ENCODE results near the gene LDB2. TPM values are rescaled to one million over a fixed set of nuclear protein-coding genes. Genes with fewer than 3 reads are reported as not detected.
A peak's percentile ranks its signal among the peaks of the same experiment; 100 is the strongest.
"Not testable (repeated sequence)": the region's sequence is repeated elsewhere in the genome, so short reads cannot be mapped to it uniquely, and the experiment has no call there.

LDB2 gene
- polyA plus RNA-seq, 3 donors = not detected

DNA sequence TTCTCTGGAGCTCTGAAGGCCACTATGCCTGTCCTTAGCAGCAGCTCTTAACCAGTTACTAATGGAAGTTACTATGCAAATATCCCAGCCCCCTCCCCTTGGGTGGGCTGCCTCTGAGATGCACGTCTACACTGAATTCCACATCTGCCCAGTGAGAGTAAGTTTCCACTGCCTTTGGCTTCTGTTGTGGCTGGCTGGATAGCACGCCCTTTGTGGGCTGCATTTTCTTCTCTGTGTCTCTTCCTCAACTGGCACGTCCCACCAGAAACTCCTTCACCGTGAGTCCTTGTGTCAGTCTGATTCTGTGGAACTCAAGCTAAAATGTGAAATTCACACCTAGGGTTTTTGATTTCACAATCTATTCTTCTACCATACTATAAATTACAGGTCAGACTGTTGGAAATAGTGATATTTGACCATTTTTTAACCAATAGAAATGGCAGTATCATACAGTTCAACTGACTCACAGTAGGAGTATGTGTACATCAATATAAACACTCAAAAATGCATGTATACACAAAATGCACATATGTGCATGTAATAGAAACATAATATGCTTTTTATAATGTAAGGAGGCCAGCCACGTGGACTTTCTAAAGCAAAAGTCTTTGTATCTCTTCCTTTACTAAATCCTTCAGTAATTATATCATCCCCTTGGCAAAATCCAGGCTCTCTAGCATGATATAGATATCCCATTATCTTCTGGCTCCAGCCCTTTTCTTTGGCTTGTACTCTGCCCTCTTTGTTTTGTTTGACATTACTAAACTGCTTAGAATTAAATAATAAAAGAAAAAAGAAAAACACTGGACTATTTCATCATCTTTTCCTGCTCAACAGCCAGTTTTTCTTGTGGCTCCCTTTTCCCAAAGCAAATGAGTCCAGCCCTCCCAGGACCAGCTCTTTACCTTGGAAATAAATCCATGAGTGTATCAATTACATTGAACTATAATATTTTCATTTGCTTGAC, 33.2 kb upstream of the LDB2 start:
- intact Hi-C loops (cut with micrococcal nuclease) = no loop called here
- Histone ChIP-seq H3K4me3 (replicated peaks in 1 of 3; ENCODE audit: low read depth in 2 of 3, low read length in 3 of 3) (no peak overlapping the region), H4K20me1 (ENCODE audit: insufficient read depth, low read length) (no peaks in the 10 kb centered on the region), H3K4me2 (replicated peaks; ENCODE audit: extremely low read depth, low read length, poor library complexity, severe bottlenecking) (no peak overlapping the region), H3K9me3 (replicated peaks in 1 of 2; ENCODE audit: control insufficient read depth in 1 of 2, insufficient read depth in 1 of 2, low read length in 2 of 2) (no peaks in the 10 kb centered on the region), H3K27me3 (ENCODE audit: control insufficient read depth in 2 of 2, insufficient read depth in 2 of 2, low read length in 2 of 2) (no peaks in the 10 kb centered on the region), H3K79me2 (ENCODE audit: insufficient read depth, low read length) (no peaks in the 10 kb centered on the region), H2AFZ (ENCODE audit: insufficient read depth, low read depth, low read length, poor library complexity, severe bottlenecking) (no peak overlapping the region), H3K9ac (ENCODE audit: insufficient read depth, low read length, poor library complexity, severe bottlenecking) (no peak overlapping the region), H3K36me3 (replicated peaks in 1 of 2; ENCODE audit: control insufficient read depth in 1 of 2, insufficient read depth in 2 of 2, low read length in 2 of 2) (no peaks in the 10 kb centered on the region), H3K27ac (ENCODE audit: low read depth in 1 of 2, low read length in 2 of 2) (no peak overlapping the region), H3K4me1 (ENCODE audit: control insufficient read depth in 1 of 2, insufficient read depth in 2 of 2, low read length in 2 of 2) (no peaks in the 10 kb centered on the region)
- Mint-ChIP-seq H3K4me1 (no peaks in the 10 kb centered on the region), H3K27ac (no peak overlapping the region), H3K27me3 (ENCODE audit: low read depth in 3 of 3) (peaks cover 0 to 5% (median 3%) of the 10 kb centered on the region in 3 donors), H3K36me3 (no peaks in the 10 kb centered on the region), H3K4me3 (no peak overlapping the region), H3K9me3 (peaks cover 0 to 2% (median 0%) of the 10 kb centered on the region in 7 donors)
- TF ChIP-seq, protein P1, sequence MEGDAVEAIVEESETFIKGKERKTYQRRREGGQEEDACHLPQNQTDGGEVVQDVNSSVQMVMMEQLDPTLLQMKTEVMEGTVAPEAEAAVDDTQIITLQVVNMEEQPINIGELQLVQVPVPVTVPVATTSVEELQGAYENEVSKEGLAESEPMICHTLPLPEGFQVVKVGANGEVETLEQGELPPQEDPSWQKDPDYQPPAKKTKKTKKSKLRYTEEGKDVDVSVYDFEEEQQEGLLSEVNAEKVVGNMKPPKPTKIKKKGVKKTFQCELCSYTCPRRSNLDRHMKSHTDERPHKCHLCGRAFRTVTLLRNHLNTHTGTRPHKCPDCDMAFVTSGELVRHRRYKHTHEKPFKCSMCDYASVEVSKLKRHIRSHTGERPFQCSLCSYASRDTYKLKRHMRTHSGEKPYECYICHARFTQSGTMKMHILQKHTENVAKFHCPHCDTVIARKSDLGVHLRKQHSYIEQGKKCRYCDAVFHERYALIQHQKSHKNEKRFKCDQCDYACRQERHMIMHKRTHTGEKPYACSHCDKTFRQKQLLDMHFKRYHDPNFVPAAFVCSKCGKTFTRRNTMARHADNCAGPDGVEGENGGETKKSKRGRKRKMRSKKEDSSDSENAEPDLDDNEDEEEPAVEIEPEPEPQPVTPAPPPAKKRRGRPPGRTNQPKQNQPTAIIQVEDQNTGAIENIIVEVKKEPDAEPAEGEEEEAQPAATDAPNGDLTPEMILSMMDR (IDR thresholded peaks at IDR 0.05) = no peak
- no peak for DNase-seq
- WGBS (ENCODE audit: insufficient coverage) = no CpG with 5 or more reads among the region's 5 CpGs

DNA sequence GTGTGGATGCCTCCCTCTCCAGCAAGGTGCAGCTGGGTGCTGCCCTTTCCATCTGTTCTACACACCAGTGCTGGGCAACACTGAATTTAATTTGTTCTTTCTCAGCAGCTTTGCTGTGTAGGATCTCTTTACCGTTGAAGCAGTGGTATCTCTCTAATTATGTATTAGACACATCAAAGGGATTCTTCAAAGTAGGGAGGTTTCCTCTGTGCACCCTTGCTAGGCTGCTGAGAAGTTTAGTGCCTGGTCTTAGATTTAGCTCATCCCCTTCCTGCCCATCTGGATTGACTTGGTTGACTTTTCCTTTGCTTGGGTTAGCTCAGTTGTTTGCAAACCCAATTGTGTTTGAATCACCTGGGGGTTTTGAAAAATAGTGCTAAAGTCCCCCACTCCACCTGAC, 27.8 kb upstream of the LDB2 start:
- intact Hi-C loops (cut with micrococcal nuclease) = no loop called here
- no peak overlapping the region for H3K27ac ChIP-seq (ENCODE audit: low read depth in 1 of 2, low read length in 2 of 2)
- Mint-ChIP-seq H3K27ac (no peak overlapping the region), H3K9me3 (peaks cover 0 to 2% (median 0%) of the 10 kb centered on the region in 7 donors), H3K27me3 (ENCODE audit: low read depth in 3 of 3) (peaks cover 0 to 3% (median 0%) of the 10 kb centered on the region in 3 donors), H3K4me1 (no peaks in the 10 kb centered on the region), H3K36me3 (no peaks in the 10 kb centered on the region), H3K4me3 (no peak overlapping the region)
- no peak overlapping the region for H3K4me3 ChIP-seq (replicated peaks in 1 of 3; ENCODE audit: low read depth in 2 of 3, low read length in 3 of 3)
- TF ChIP-seq, protein P1 (IDR thresholded peaks at IDR 0.05) = no peak
- H4K20me1 ChIP-seq (ENCODE audit: insufficient read depth, low read length) = no peaks in the 10 kb centered on the region
- no peak overlapping the region for H3K4me2 ChIP-seq (replicated peaks; ENCODE audit: extremely low read depth, low read length, poor library complexity, severe bottlenecking)
- no peak overlapping the region for H3K9ac ChIP-seq (ENCODE audit: insufficient read depth, low read length, poor library complexity, severe bottlenecking)
- no peaks in the 10 kb centered on the region for H3K27me3 ChIP-seq (ENCODE audit: control insufficient read depth in 2 of 2, insufficient read depth in 2 of 2, low read length in 2 of 2)
- H3K9me3 ChIP-seq (replicated peaks in 1 of 2; ENCODE audit: control insufficient read depth in 1 of 2, insufficient read depth in 1 of 2, low read length in 2 of 2) = no peaks in the 10 kb centered on the region
- no peak for DNase-seq
- H3K79me2 ChIP-seq (ENCODE audit: insufficient read depth, low read length) = no peaks in the 10 kb centered on the region
- H3K36me3 ChIP-seq (replicated peaks in 1 of 2; ENCODE audit: control insufficient read depth in 1 of 2, insufficient read depth in 2 of 2, low read length in 2 of 2) = no peaks in the 10 kb centered on the region
- no peak overlapping the region for H2AFZ ChIP-seq (ENCODE audit: insufficient read depth, low read depth, low read length, poor library complexity, severe bottlenecking)
- WGBS (ENCODE audit: insufficient coverage) = no CpG with 5 or more reads among the region's 1 CpG
- no peaks in the 10 kb centered on the region for H3K4me1 ChIP-seq (ENCODE audit: control insufficient read depth in 1 of 2, insufficient read depth in 2 of 2, low read length in 2 of 2)

DNA sequence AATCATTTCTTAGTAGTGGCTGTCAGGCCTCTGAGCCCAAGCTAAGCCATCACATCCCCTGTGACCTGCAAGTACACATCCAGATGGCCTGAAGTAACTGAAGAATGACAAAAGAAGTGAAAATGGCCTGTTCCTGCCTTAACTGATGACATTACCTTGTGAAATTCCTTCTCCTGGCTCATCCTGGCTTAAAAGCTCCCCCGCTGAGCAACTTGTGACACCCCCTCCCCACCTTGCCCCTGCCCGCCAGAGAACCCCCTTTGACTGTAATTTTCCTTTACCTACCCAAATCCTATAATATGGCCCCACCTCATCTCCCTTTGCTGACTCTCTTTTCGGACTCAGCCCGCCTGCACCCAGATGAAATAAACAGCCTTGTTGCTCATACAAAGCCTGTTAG, 20.3 kb upstream of the LDB2 start:
- H4K20me1 ChIP-seq (ENCODE audit: insufficient read depth, low read length); H3K4me1 ChIP-seq (ENCODE audit: control insufficient read depth in 1 of 2, insufficient read depth in 2 of 2, low read length in 2 of 2); H3K4me2 ChIP-seq (replicated peaks; ENCODE audit: extremely low read depth, low read length, poor library complexity, severe bottlenecking); H3K9ac ChIP-seq (ENCODE audit: insufficient read depth, low read length, poor library complexity, severe bottlenecking); DNase-seq; H3K27ac ChIP-seq (ENCODE audit: low read depth in 1 of 2, low read length in 2 of 2); H3K36me3 Mint-ChIP-seq; H3K4me1 Mint-ChIP-seq; H3K9me3 ChIP-seq (replicated peaks in 1 of 2; ENCODE audit: control insufficient read depth in 1 of 2, insufficient read depth in 1 of 2, low read length in 2 of 2); H3K27me3 ChIP-seq (ENCODE audit: control insufficient read depth in 2 of 2, insufficient read depth in 2 of 2, low read length in 2 of 2); H3K9me3 Mint-ChIP-seq; H3K36me3 ChIP-seq (replicated peaks in 1 of 2; ENCODE audit: control insufficient read depth in 1 of 2, insufficient read depth in 2 of 2, low read length in 2 of 2); H3K79me2 ChIP-seq (ENCODE audit: insufficient read depth, low read length); H3K4me3 Mint-ChIP-seq; H3K4me3 ChIP-seq (replicated peaks in 1 of 3; ENCODE audit: low read depth in 2 of 3, low read length in 3 of 3); H3K27me3 Mint-ChIP-seq (ENCODE audit: low read depth in 3 of 3); intact Hi-C loops (cut with micrococcal nuclease); H2AFZ ChIP-seq (ENCODE audit: insufficient read depth, low read depth, low read length, poor library complexity, severe bottlenecking): not testable (repeated sequence)
- peak overlapping the region in 1 of 7 donors; percentile 32 for H3K27ac Mint-ChIP-seq
- WGBS (ENCODE audit: insufficient coverage) = 90% methylated on average over 2 of the region's 4 CpGs

Data from CD14-positive monocyte (primary cell).